Measurements from ENCODE around the gene CDC42EP4. TPM values are rescaled to one million over a fixed set of nuclear protein-coding genes. Genes with fewer than 3 reads are reported as not detected.

Gene CDC42EP4
- total and polyA plus RNA-seq, 9 of the 15 experiments (the other 6 are each of a cell fraction or from before 2014, with no cell fraction given): 0.65 to 20.8 (median 12.3) TPM

GRCh38 chr17:73349647-73350046, 37.8 kb upstream of the CDC42EP4 start:
- peaks cover 21 to 72% of the 10 kb centered on the region in 2 experiments; a peak in 4 of 5 replicates for H3K27me3 ChIP-seq (ENCODE audit: control insufficient read depth in 2 of 2, insufficient read depth in 2 of 2, low read length in 2 of 2)
- WGBS (ENCODE audit: insufficient coverage, low coverage, missing lambda C conversion rate): 9% methylated on average over 9 of the region's 9 CpGs
- no peaks in the 10 kb centered on the region for H3K9me1 ChIP-seq (ENCODE audit: control insufficient read depth, insufficient read depth, low read length)
- ChIA-PET CTCF (ENCODE audit: low intra/inter-chr PET ratio) (no interaction called here), POLR2A (no interaction called here)
- no peak overlapping the region for H3K27ac ChIP-seq (ENCODE audit: extremely low read depth, low read depth, low read length)
- no peak overlapping the region for H3K4me2 ChIP-seq (ENCODE audit: insufficient read depth, low read length)
- FAIRE-seq (no peak), DNase-seq (ENCODE audit: extremely low read depth in 1 of 4, low spot score in 3 of 4) (no peak), ATAC-seq (no peak; the same call in 2 of the 3 replicates)
- no peak overlapping the region for H2AFZ ChIP-seq (ENCODE audit: low read depth, low read length)
- H3K9me3 ChIP-seq (replicated peaks; ENCODE audit: control insufficient read depth, insufficient read depth, low read depth, low read length): no peaks in the 10 kb centered on the region
- no TSS peak for BruUV-seq (replicated peaks)
- in situ Hi-C loops (cut with MboI): no loop called here
- no peaks in the 10 kb centered on the region for H4K20me1 ChIP-seq (replicated peaks; ENCODE audit: control insufficient read depth, insufficient read depth, low read length)
- no peak overlapping the region for H3K9ac ChIP-seq (ENCODE audit: insufficient read depth in 1 of 2, low read depth in 2 of 2, low read length in 2 of 2)
- no peaks in the 10 kb centered on the region for H3K79me2 ChIP-seq (ENCODE audit: control insufficient read depth, insufficient read depth, low read length)
- H3K4me3 ChIP-seq: no peak overlapping the region
- H3K36me3 ChIP-seq (ENCODE audit: control insufficient read depth, insufficient read depth, low read length): no peaks in the 10 kb centered on the region
- intact Hi-C loops (cut with micrococcal nuclease): no loop called here
- peaks cover 0 to 4% of the 10 kb centered on the region in 2 experiments; a peak in 2 of 5 replicates for H3K4me1 ChIP-seq (replicated peaks in 1 of 2; ENCODE audit: control insufficient read depth in 2 of 2, insufficient read depth in 2 of 2, low read length in 2 of 2)
- TF ChIP-seq PBX2 (CRISPR knock-in tag; IDR thresholded peaks at IDR 0.05; ENCODE audit: low read depth): no peak
- TF ChIP-seq PBX2 (tag; conservative IDR thresholded peaks at IDR 0.05; ENCODE audit: low read depth): no peak
- no peak for TF ChIP-seq HIVEP1 (CRISPR knock-in tag; IDR thresholded peaks at IDR 0.05)
- no peak for TF ChIP-seq PRPF4 (IDR thresholded peaks at IDR 0.05; ENCODE audit: insufficient read depth, low read depth, low read length, poor library complexity, severe bottlenecking)
- TF ChIP-seq, protein P1, sequence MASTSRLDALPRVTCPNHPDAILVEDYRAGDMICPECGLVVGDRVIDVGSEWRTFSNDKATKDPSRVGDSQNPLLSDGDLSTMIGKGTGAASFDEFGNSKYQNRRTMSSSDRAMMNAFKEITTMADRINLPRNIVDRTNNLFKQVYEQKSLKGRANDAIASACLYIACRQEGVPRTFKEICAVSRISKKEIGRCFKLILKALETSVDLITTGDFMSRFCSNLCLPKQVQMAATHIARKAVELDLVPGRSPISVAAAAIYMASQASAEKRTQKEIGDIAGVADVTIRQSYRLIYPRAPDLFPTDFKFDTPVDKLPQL (IDR thresholded peaks at IDR 0.05; ENCODE audit: extremely low read depth, insufficient read length): no peak
